ENCODE results near the gene SLC4A5. TPM values are rescaled to one million over a fixed set of nuclear protein-coding genes. Genes with fewer than 3 reads are reported as not detected.
A peak's percentile ranks its signal among the peaks of the same experiment; 100 is the strongest.

The SLC4A5 gene
- total RNA-seq, 3 donors from 2014 or later: 2.1 to 9.2 (median 6.2) TPM

DNA sequence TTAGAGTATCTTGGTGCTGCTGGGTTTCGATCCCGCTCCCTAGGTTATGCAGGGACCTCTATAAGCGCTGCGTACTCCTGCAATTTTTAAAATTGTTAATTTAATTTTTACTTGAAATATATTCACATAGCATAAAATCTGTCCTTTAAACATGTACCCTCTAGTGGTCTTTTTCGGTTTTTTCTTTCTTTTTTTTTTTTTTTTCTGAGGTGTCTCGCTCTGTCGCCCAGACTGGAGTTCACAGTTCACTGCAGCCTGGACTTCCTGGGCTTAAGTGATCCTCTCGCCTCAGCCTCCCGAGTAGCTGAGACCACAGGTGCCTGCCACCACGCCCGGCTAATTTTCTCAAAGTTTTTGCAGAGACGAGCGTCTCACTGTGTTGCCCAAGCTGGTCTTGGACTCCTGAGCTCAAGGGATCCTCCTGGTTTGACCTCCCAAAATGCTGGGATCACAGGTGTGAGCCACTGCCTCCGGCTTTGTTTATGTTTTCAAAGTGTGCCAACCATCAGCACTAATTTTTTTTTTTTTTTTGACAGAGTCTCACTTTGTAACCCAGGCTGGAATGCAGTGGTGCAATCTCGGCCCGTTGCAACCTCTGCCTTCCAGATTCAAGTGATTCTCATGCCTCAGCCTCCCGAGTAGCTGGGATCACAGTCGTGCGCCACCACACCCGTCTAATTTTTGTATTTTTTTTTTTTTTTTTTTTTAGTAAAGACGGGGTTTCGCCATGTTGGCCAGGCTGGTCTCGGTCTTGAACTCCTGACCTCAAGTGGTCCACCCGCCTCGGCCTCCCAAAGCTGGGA, 164.0 kb downstream of the SLC4A5 start:
- TF ChIP-seq, protein P1, sequence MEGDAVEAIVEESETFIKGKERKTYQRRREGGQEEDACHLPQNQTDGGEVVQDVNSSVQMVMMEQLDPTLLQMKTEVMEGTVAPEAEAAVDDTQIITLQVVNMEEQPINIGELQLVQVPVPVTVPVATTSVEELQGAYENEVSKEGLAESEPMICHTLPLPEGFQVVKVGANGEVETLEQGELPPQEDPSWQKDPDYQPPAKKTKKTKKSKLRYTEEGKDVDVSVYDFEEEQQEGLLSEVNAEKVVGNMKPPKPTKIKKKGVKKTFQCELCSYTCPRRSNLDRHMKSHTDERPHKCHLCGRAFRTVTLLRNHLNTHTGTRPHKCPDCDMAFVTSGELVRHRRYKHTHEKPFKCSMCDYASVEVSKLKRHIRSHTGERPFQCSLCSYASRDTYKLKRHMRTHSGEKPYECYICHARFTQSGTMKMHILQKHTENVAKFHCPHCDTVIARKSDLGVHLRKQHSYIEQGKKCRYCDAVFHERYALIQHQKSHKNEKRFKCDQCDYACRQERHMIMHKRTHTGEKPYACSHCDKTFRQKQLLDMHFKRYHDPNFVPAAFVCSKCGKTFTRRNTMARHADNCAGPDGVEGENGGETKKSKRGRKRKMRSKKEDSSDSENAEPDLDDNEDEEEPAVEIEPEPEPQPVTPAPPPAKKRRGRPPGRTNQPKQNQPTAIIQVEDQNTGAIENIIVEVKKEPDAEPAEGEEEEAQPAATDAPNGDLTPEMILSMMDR (IDR thresholded peaks at IDR 0.05): peak in 2 of 3 donors; percentile 42 to 43
- no peak for TF ChIP-seq POLR2A (IDR thresholded peaks at IDR 0.05)
- no peaks in the 10 kb centered on the region for H3K27me3 ChIP-seq
- peak overlapping the region; percentile 74 to 95 (median 93) for H3K4me3 ChIP-seq
- intact Hi-C loops (cut with DNase I; ENCODE audit: low total_unique reads): no loop called here
- peaks cover 0 to 9% of the 10 kb centered on the region in 2 donors for H3K4me1 ChIP-seq
- no peak for DNase-seq (ENCODE audit: low spot score in 2 of 2)
- H3K27ac ChIP-seq: no peak overlapping the region
- H3K9me3 ChIP-seq: no peaks in the 10 kb centered on the region
- H3K36me3 ChIP-seq: no peaks in the 10 kb centered on the region

DNA sequence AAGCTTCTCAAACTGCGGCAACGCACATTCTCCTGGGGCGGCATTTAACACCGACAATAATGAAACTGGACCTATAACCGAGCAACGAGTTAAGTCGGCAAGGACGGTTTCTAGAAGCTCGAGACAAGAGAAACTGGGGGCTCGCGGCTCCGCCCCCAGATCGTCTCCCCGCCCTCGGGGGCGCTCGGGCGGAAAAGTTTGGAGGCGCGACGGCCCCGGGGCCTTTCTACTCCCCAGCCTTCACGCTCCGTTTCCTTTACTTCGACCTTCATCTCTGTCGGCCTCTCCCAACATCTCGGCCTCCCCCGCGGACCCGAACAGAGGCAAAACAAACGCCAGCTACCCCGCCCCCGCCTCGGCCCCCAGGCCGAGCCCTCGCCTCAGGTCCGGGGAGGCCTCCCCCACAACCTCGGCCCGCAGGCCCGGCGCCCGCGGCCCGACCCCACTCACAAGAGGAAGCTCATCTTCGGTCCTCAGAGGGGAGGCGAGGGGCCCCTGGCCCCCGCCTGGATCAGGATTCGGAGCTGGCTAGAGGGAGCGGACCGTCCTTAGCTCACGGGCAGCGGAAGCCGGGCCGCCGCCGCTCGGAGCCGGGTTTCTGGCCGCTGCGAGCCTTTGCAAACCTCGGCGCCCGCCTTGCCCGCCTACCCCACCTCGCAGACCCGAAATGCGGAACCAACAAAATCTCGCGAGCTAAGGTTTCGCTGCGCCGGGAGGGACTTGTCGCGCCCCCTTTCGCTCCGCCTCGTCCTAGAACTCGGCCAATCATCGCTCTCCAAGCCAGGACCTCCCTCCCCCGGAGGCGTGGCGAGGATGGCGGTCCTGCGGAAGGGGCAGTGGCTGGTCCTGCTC, 164.8 kb downstream of the SLC4A5 start, which contains the start of gene MOB1A:
Gene MOB1A, minus strand, starts transcription at position 669 of the 852 bp plus-strand sequence. Its CDS starts 205 bp downstream, at position 464.
- TF ChIP-seq POLR2AphosphoS5 (IDR thresholded peaks at IDR 0.05): peak; percentile 67 to 91 (median 82)
- TF ChIP-seq, protein P1 (IDR thresholded peaks at IDR 0.05): no peak
- TF ChIP-seq POLR2A (IDR thresholded peaks at IDR 0.05): peak; percentile 77
- Histone ChIP-seq H3K4me1 (peaks cover 0 to 9% of the 10 kb centered on the region in 2 donors), H3K4me3 (peak within 1 kb of the TSS; percentile 74 to 95 (median 93)), H3K9me3 (no peaks in the 10 kb centered on the region), H3K27me3 (no peaks in the 10 kb centered on the region), H3K36me3 (no peaks in the 10 kb centered on the region), H3K27ac (peak within 1 kb of the TSS; percentile 90 to 93)
- intact Hi-C loops (cut with DNase I; ENCODE audit: low total_unique reads): no loop called here
- peak; percentile 96 to 97 for DNase-seq (ENCODE audit: low spot score in 2 of 2)

DNA sequence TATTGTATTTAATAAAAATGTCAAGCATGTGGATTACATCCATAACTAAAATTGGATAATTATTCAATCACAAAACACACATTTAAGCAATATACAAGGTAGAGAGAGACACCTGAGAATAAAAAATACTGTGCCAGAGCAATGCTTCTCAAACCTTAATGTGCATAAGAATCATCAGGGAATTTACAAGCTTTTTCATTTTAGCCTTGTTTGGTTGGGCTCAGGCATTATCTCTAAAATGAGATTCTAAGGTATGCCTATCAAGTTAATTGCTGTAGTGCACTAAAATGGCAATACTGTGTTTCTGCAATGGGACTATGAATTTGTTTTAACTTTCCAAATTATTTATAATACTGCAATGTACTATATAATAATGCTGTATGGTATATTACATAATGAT, 165.5 kb downstream of the SLC4A5 start:
- TF ChIP-seq, protein P1 (IDR thresholded peaks at IDR 0.05): no peak
- no peak for TF ChIP-seq POLR2A (IDR thresholded peaks at IDR 0.05)
- Histone ChIP-seq H3K36me3 (no peaks in the 10 kb centered on the region), H3K27ac (peak overlapping the region; percentile 90 to 93), H3K4me3 (peak overlapping the region; percentile 74 to 95 (median 93)), H3K27me3 (no peaks in the 10 kb centered on the region), H3K4me1 (peaks cover 0 to 9% of the 10 kb centered on the region in 2 donors), H3K9me3 (no peaks in the 10 kb centered on the region)
- intact Hi-C loops (cut with DNase I; ENCODE audit: low total_unique reads): no loop called here
- DNase-seq (ENCODE audit: low spot score in 2 of 2): no peak

DNA sequence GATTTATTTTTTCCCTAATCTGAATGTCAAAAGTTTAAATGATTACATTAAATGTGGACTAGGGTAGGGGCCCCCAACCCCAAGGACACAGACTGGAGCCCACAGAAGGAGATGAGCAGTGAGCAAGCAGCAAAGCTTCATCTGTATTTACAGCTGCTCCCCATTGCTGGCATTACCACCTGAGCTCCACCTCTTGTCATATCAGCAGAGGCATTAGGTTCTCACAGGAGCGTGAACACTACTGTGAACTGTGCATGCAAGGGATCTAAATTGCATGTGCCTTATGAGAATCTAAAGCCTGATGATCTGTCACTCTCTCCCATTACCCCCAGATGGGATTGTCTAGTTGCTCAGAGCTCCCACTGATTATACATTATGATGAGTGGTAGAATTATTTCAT, 168.3 kb downstream of the SLC4A5 start:
- H3K36me3 ChIP-seq: no peaks in the 10 kb centered on the region
- no peak overlapping the region for H3K27ac ChIP-seq
- no peaks in the 10 kb centered on the region for H3K27me3 ChIP-seq
- no peak overlapping the region for H3K4me3 ChIP-seq
- peaks cover 0 to 9% of the 10 kb centered on the region in 2 donors for H3K4me1 ChIP-seq
- DNase-seq (ENCODE audit: low spot score in 2 of 2): no peak
- no peaks in the 10 kb centered on the region for H3K9me3 ChIP-seq
- intact Hi-C loops (cut with DNase I; ENCODE audit: low total_unique reads): no loop called here
- TF ChIP-seq POLR2AphosphoS5 (IDR thresholded peaks at IDR 0.05) (no peak), POLR2A (IDR thresholded peaks at IDR 0.05) (no peak)
- TF ChIP-seq, protein P1 (IDR thresholded peaks at IDR 0.05): no peak
